Amygdala (tissue), 56 donors: ENCODE results near the gene SLC25A1.
"Not testable (repeated sequence)": the region's sequence is repeated elsewhere in the genome, so short reads cannot be mapped to it uniquely, and the experiment has no call there.

Source experiments
- DNase-seq, 56 donors: peaks; one replicate each; lab custom pipeline; 2025; lab: John Stamatoyannopoulos, UW

Gene SLC25A1

GRCh38 chr22:19207401-19207808, 28.9 kb upstream of the SLC25A1 start:
- DNase-seq = peak in 4 of 56 donors; percentile 15 to 55 (median 26)

DNA sequence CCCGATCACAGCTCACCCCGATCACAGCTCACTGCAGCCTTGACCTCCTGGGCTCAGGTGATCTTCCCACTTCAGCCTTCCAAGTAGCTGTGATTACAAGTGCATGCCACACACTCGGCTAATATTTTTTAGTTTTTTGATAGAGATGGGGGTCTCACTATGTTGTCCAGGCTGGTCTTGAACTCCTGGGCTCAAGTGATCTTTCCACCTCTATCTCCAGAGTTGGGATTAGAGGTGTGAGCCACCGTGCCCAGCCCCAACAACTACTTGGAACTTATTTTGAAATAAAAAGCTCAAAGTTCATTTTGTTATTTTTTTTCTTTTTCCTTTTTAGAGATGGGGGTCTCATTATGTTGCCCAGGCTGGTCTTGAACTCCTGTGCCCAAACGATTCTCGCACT, 27.8 kb upstream of the SLC25A1 start:
- DNase-seq = no peak

DNA sequence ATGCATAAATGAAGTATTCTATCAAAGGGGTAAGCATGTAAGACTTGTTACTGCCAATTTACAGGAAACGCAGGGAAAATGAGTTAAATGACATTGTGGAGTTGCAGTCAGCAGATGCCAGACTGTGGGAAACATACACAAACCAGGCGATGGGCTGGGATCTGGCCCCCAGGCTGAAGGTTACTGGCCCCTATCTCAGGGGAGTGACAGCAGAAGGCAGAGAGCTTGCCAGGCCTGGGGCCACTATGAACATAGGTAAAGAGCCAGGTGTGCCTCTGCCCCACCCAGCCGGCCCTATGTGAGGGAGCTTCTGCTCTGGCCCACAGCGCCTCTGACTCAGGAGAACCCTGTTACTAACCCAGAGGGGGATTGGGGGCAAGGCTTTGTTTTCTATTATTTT, 26.1 kb upstream of the SLC25A1 start:
- DNase-seq = no peak

DNA sequence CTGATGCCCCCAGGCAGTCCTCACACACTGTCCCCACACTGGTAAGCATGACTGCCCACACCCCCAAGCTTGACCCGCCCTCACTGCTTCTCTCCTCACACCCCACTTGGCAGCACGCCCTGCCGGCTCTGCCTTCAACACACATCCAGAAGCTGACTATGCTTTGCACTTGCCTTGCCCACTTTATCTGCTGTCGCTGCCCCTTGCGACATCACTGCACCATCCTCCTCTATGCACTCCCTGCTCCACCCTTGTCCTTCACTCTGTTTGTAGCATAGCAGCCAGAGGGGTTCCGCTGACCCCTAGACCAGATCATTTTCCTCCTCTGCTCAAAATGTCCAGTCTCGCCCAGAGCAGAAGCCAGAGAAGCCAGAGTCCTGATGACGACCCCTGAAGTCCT, 25.3 kb upstream of the SLC25A1 start:
- DNase-seq = no peak

- DNase-seq = not testable (repeated sequence)
Observed at GRCh38 chr22:19202799-19203186, 24.3 kb upstream of the SLC25A1 start.

GRCh38 chr22:19201869-19202798, 23.6 kb upstream of the SLC25A1 start:
- no peak for DNase-seq

- DNase-seq = no peak
Observed at GRCh38 chr22:19201130-19201868, 22.8 kb upstream of the SLC25A1 start.

DNA sequence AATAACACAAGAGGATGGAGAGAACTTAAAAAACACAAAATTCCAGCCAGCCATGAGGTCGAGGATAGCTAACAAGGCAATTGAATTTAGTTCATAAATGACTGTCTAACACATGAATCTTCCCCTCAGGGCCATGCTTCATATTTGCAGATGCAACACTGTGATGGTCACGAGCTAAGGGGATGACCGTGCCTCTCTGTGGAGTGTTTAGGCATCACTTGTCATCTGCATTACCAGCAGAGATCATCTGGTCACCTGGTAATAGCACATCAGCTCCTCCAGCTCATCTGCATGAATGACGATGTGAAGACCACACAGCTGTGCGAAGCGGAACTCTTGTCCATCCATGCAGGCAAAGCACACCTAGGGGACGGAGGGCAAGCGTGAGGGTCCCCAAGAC, 20.9 kb upstream of the SLC25A1 start:
- DNase-seq = no peak

DNA sequence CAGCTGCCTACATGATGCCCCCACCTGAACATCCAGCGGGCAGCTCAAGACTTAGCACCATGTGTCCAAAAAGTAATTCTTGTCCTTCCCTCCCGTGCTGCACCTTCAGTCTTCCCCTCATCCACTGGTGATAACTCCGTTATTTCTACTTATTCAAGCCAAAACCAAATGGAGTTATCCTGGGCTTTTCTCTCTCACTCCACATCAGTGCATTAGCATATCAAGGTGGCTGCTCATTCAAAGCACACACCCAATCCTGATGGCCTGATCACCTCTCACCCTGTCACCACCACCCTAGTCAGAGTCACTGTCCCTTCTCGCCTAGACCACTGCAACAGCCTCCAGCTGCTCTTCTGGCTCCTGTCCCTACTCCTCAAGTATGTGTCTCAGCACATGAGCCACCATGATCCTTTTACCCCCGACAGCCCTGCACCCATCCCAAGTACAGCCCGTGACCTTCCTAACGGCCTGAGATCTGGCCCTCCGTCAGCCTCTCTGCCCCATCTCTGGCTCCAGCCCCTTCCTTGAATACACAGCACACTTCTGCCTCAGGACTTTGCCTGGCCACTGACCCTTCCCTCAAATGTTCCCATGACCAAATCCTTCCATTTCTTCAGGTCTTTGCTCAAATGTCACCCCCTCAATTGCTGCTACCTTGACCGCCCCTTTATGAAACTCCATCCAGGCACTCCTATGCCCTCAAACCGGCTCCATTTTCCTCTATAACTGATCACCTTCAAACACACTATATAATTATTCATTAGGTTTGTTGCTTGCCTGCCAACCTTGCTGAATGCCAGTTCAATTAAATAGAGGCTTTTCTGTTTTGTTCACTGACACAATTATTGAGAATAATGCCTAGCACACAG, 19.7 kb upstream of the SLC25A1 start:
- no peak for DNase-seq

DNA sequence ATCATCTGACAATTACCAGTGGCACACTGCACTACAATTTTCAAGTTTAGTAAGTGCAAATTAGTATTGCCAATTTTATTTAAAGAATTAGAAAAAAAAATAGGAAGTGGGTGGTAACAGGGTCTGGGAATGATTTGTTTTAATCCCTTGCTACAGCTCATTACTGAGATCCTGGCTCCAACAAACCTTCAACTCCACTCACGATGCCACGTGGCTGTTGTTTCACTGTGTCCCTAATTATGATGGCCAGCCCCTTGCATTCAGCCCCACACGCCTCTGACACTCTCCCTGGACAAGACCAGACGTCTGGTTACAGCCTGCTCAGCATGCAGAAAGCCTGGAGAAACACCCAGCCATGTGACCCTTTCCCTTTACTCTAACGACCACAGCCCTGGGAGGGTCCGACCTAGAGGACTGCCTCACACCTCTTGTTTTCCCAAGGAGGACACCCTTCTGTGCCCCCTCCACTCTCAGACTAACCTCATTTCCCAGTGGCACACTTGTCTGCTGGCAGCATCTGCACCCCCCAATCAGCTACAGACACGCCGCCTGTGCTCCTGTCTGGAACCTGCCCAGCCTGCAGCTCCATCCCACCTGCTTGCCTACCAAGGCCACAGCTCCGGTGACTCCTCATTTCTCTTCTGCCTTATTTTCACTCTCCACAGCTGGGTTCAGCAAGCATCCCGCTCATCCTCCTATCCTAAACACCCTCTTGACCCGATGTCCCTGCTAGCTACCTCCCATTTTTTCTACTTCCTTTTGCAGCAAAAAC, 18.5 kb upstream of the SLC25A1 start:
- DNase-seq = peak in 1 of 56 donors; percentile 36

DNA sequence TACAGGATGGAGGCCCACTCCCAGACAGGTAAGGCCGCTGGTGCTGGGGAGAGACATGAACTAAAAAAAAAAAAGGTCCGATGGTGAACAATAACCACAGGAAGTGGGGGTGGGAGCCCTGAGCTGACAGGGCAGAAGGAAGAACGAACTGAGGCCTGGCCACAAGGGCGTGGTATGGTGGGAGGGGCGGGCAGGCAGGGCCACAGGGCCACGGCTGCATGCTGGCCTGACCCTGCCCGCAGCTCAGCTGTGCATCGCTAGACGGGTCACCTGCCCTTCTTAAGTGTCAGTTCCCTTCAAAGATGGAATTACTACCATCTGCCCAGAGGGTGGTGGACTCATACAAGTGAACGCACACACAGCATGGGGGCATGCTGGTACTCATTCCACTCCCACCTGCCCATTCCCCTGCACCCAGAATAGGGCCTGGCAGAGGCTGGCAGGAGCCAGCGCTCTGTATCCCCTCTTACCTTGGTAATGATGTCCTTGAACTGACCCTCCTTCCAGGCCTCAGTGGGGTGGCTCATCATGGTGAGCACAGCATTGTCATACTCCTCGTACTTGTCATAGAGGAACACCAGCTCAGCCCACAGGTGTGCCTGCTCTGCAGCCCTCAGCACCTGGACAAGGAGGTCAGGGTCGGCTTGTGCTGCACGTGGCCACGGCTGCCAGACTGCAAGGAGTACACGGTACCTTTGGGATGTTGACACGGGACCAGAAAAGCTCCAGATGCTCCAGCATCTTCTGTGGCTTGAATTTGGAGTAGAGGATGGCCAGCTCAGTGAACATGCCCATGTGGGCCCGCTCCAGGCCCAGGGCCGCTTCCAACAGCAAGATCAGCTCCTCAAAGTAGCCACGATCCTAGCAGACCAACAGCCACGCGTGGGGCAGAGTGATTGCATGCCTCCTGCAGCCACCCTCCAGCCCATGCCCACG, 17.5 kb upstream of the SLC25A1 start:
- DNase-seq = no peak

- DNase-seq = peak in 1 of 56 donors; percentile 8
Observed at GRCh38 chr22:19194766-19195536, 16.4 kb upstream of the SLC25A1 start.

DNA sequence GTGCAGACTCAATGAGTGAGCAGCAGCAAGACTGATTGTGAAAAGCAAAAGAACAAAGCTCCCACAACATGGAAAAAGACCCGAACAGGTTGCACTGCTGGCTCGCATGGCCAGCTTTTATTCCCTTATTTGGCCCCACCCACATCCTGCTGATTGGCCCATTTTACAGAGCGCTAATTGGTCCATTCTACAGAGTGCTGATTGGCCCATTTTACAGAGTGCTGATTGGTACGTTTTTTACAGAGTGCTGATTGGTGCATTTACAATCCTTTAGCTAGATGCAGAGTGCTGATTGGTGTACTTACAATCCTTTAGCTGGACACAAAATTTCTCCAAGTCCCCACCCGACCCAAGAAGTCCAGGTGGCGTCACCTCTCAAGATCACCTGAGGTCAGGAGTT, 15.3 kb upstream of the SLC25A1 start:
- no peak for DNase-seq

DNA sequence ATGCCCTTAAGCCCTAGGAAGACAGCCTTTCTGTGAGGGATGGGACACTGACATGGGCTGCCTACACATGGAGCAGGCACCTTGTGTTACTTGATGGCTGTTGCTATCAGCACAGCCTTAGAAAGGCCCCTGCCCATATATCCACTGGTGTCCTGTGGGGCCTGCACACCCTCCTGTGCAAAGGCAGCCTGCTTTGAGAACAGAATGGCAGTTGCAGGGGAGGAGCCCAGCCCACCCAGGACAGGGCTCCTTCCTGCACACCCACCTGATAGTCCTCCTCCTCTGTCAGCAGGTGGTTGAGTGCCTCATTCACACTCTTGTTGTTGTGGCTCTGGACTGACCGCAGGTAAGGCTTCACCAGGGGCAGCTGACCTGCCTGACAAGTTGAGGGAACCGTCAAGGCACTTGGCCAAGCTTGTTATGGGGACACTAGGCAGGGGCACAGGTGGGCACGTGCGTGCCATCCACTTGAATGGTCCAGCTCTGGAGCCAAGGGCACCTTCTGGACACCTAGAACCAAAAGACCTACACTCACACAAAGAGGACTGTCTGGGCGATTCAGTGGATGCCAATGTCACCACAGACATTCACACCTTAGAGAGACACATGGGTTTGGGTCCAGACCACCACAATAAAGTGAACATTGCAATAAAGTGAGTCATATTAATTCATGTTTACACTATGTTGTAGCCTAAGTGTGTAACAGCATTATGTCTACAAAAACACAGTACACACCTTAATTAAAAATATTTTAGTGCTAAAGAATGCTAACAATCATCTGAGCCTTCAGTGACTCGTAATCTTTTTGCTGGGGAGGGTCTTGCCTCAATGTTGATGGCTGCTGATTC, 9.4 kb upstream of the SLC25A1 start:
- DNase-seq = no peak

- no peak for DNase-seq
Observed at GRCh38 chr22:19184276-19184997, 5.9 kb upstream of the SLC25A1 start.

DNA sequence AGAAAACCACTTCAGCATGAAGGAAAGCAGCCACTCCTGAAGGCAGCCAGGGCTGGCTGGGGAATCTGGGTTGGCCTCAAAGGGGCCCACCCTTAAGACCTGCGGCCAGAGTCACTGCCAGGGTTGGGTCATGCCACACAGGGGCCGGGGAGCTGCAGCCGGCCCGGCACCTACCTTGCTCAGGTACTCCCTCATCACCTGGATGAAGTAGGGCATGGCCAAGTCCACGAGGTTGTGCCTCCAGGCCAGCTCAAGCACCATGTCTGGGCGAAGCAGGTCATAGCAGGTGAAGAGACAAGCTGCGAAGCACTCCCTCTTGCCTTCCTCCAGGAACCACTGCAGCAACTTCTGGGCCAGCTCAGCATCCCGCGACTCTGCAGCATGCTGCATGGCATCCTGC, 4.7 kb upstream of the SLC25A1 start:
- no peak for DNase-seq
